HepG2 (cell line): ENCODE results near the gene CPEB4. TPM values are rescaled to one million over a fixed set of nuclear protein-coding genes. Genes with fewer than 3 reads are reported as not detected.

Experiments
- ATAC-seq: fragments of 200-7000 bp; cut with Tn5 transposase; 3 replicates; pipeline ENCODE4 v1.9.1; 2020; ENCODE audit warnings: mild to moderate bottlenecking, moderate library complexity
- BruUV-seq: library from RNA; stranded (reverse); fragments of 400-500 nt; replicated peaks from 2 replicates; lab custom pipeline; 2021; lab: Mats Ljungman, UMichigan
- CTCF ChIA-PET: fragments of 300-600 bp; formaldehyde crosslinking; extraction: SDS; loops from one replicate; lab custom pipeline; 2021; ENCODE audit warnings: low total read pairs, inconsistent platforms, low intra/inter-chr PET ratio; lab: Yijun Ruan, JAX
- POLR2A ChIA-PET: fragments of 350-600 bp; sonication (Branson Sonifier 250); formaldehyde crosslinking; loops from one replicate; lab custom pipeline; 2020; ENCODE audit warnings: antibody characterized with exemption, inconsistent platforms; lab: Yijun Ruan, JAX
- DNase-seq: peaks from one replicate; pipeline ENCODE4 v3.0.0-alpha.2; 2015; ENCODE audit warnings: low spot score
- FAIRE-seq: peaks from 3 replicates; lab custom pipeline; 2011; peaks lifted over from hg19 to GRCh38; lab: Jason Lieb, UNC
- H2AFZ ChIP-seq: one replicate; pipeline ENCODE4 v1.6.1; 2011; ENCODE audit warnings: low read length, inconsistent platforms
- H3K27ac ChIP-seq: fragments of 300-600 bp; 3 replicates; pipeline ENCODE4 v1.8.0; 2011; ENCODE audit warnings: mixed run types, mild to moderate bottlenecking, mixed read lengths, low read length, inconsistent platforms; ENCODE audit not compliant: insufficient read depth; ENCODE audit errors: extremely low read length
- H3K27me3 ChIP-seq, 2 experiments: fragments of 200-600 bp in 1 of 2; 2 replicates in 1 of 2; 3 replicates in 1 of 2; pipeline versions ENCODE4 v1.6.0 to v1.8.0; 2011; ENCODE audit warnings: low read length in 2 of 2, mild to moderate bottlenecking in 2 of 2, moderate library complexity in 2 of 2, inconsistent platforms in 1 of 2; ENCODE audit not compliant: insufficient read depth in 2 of 2, control insufficient read depth in 1 of 2
- H3K36me3 ChIP-seq, 2 experiments: fragments of 200-600 bp in 1 of 2; replicated peaks in 1 of 2; 2 replicates in 1 of 2; 3 replicates in 1 of 2; pipeline versions ENCODE4 v1.5.1 to v1.8.0; 2011; ENCODE audit warnings: low read length in 2 of 2, inconsistent platforms in 1 of 2; ENCODE audit not compliant: insufficient read depth in 2 of 2, control insufficient read depth in 1 of 2
- H3K4me1 ChIP-seq: 2 replicates; pipeline ENCODE4 v1.5.1; 2012; ENCODE audit warnings: low read length, inconsistent platforms; ENCODE audit not compliant: insufficient read depth
- H3K4me2 ChIP-seq: 2 replicates; pipeline ENCODE4 v1.6.0; 2011; ENCODE audit warnings: low read depth, low read length, inconsistent platforms
- H3K4me3 ChIP-seq, 3 experiments: fragments of 200-600 bp in 1 of 3; sonication (generic), shearing (Covaris generic) in 1 of 3; replicated peaks in 1 of 3; 2 replicates each; pipeline ENCODE4 v1.5.1; 2011 to 2016; ENCODE audit warnings: low read length in 3 of 3, inconsistent platforms in 2 of 3, low read depth in 2 of 3, mild to moderate bottlenecking in 2 of 3, control low read depth in 1 of 3, mixed read lengths in 1 of 3; ENCODE audit not compliant: insufficient read depth in 1 of 3
- H3K79me2 ChIP-seq: one replicate; pipeline ENCODE4 v1.6.1; 2011; ENCODE audit warnings: low read length, inconsistent platforms; ENCODE audit not compliant: insufficient read depth
- H3K9ac ChIP-seq: 2 replicates; pipeline ENCODE4 v1.6.0; 2011; ENCODE audit warnings: mild to moderate bottlenecking, low read depth, low read length, inconsistent platforms; ENCODE audit not compliant: insufficient read depth
- H3K9me3 ChIP-seq: 2 replicates; pipeline ENCODE4 v1.5.1; 2012; ENCODE audit warnings: mild to moderate bottlenecking, low read length
- H4K20me1 ChIP-seq: 2 replicates; pipeline ENCODE4 v1.6.0; 2011; ENCODE audit warnings: inconsistent platforms, mild to moderate bottlenecking, low read length, moderate library complexity; ENCODE audit not compliant: insufficient read depth
- DPF2 ChIP-seq: sonication (generic); formaldehyde crosslinking; IDR thresholded peaks from 2 replicates; pipeline ENCODE4 v1.4.0; 2020; ENCODE audit warnings: mild to moderate bottlenecking, low read depth, missing genetic modification reagents, borderline replicate concordance
- WGBS: methylation state at CpG from one replicate; pipeline ENCODE4 v1.1.6; 2017; ENCODE audit warnings: low lambda C conversion rate; 5-methylcytosine and 5-hydroxymethylcytosine counted together
- in situ Hi-C: cut with HindIII; loops from 2 replicates; pipeline ENCODE4 v1.10.0; 2017; ENCODE audit warnings: low pct_unique_long_range_greater_than_20kb; ENCODE audit not compliant: extremely low pct_ligation_motif_present
- intact Hi-C: fragments of 100-400 bp; cut with micrococcal nuclease; formaldehyde crosslinking; loops from one replicate; pipeline ENCODE4 v1.10.0; 2022; ENCODE audit not compliant: unreplicated experiment
- polyA plus RNA-seq, 8 experiments: library from polyadenylated mRNA; depleted of rRNA in 3 of 8; stranded (reverse) in 7 of 8; unstranded in 1 of 8; fragments of >200 nt; fragmentation: Illumina TruSeq in 4 of 8; extraction: Trizol in 4 of 8; gene quantifications; 2 replicates each; pipeline versions ENCODE4 v1.2.1 to v1.2.3, GENCODE V29; 2011 to 2016; ENCODE audit warnings: low read depth in 4 of 8, missing spikeins in 1 of 8, mixed read lengths in 1 of 8; ENCODE audit not compliant: insufficient read depth in 1 of 8
- total RNA-seq, 5 experiments: library from RNA; depleted of rRNA; stranded (reverse); fragments of >200 nt; fragmentation: Illumina TruSeq; extraction: Trizol; gene quantifications; 2 replicates each; pipeline ENCODE4 v1.2.3, GENCODE V29; 2016; ENCODE audit warnings: low read depth in 1 of 5
- TF ChIP-seq, protein P1 (sequence below): sonication (generic); formaldehyde crosslinking; IDR thresholded peaks from 2 replicates; pipeline ENCODE4 v1.5.1; 2020; ENCODE audit warnings: mild to moderate bottlenecking, missing genetic modification reagents, borderline replicate concordance

Gene CPEB4
- total and polyA plus RNA-seq, 2 of the 13 experiments (the other 11 are each of a cell fraction or from before 2014, with no cell fraction given): 7.7 to 26.7 TPM

DNA sequence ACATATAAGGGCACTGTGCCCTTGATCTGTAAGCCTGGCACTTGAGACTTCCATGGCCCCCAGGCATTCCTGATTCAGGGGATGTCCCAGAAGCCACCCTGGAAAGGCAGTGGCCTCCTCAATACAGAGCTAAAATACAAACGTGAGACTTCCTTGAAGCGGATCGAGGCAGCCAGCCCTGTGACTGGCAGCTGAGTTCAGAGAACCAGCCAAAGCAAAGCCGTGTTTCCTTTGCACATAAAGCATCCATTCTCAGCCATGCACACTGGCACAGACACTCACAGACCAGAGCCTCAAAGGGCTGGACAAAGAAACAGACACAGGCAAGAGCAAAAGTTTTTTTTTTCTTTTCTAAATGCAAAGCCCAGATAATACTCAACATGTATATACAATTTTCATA, 18.8 kb upstream of the CPEB4 start:
- Histone ChIP-seq H3K9ac (no peak overlapping the region), H3K27me3 (no peaks in the 10 kb centered on the region), H3K4me2 (no peak overlapping the region), H2AFZ (no peak overlapping the region), H3K36me3 (no peaks in the 10 kb centered on the region), H3K79me2 (no peaks in the 10 kb centered on the region), H3K27ac (no peak overlapping the region), H4K20me1 (no peaks in the 10 kb centered on the region), H3K9me3 (no peaks in the 10 kb centered on the region), H3K4me3 (no peak overlapping the region), H3K4me1 (peaks cover 63% of the 10 kb centered on the region)
- in situ Hi-C loops: no loop called here
- ATAC-seq: no peak
- no TSS peak for BruUV-seq
- TF ChIP-seq, protein P1, sequence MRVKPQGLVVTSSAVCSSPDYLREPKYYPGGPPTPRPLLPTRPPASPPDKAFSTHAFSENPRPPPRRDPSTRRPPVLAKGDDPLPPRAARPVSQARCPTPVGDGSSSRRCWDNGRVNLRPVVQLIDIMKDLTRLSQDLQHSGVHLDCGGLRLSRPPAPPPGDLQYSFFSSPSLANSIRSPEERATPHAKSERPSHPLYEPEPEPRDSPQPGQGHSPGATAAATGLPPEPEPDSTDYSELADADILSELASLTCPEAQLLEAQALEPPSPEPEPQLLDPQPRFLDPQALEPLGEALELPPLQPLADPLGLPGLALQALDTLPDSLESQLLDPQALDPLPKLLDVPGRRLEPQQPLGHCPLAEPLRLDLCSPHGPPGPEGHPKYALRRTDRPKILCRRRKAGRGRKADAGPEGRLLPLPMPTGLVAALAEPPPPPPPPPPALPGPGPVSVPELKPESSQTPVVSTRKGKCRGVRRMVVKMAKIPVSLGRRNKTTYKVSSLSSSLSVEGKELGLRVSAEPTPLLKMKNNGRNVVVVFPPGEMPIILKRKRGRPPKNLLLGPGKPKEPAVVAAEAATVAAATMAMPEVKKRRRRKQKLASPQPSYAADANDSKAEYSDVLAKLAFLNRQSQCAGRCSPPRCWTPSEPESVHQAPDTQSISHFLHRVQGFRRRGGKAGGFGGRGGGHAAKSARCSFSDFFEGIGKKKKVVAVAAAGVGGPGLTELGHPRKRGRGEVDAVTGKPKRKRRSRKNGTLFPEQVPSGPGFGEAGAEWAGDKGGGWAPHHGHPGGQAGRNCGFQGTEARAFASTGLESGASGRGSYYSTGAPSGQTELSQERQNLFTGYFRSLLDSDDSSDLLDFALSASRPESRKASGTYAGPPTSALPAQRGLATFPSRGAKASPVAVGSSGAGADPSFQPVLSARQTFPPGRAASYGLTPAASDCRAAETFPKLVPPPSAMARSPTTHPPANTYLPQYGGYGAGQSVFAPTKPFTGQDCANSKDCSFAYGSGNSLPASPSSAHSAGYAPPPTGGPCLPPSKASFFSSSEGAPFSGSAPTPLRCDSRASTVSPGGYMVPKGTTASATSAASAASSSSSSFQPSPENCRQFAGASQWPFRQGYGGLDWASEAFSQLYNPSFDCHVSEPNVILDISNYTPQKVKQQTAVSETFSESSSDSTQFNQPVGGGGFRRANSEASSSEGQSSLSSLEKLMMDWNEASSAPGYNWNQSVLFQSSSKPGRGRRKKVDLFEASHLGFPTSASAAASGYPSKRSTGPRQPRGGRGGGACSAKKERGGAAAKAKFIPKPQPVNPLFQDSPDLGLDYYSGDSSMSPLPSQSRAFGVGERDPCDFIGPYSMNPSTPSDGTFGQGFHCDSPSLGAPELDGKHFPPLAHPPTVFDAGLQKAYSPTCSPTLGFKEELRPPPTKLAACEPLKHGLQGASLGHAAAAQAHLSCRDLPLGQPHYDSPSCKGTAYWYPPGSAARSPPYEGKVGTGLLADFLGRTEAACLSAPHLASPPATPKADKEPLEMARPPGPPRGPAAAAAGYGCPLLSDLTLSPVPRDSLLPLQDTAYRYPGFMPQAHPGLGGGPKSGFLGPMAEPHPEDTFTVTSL (CRISPR knock-in tag): no peak
- TF ChIP-seq DPF2 (CRISPR knock-in tag): no peak
- CTCF ChIA-PET: no interaction called here
- DNase-seq: no peak
- POLR2A ChIA-PET: interaction anchor here (1.6 to 2.2 kb wide), 2 partner anchors 19 to 21 kb away, joined by 5 to 7 read pairs; partner anchors contain the start of gene CPEB4
- WGBS: 78% methylated on average over 4 of the region's 4 CpGs
- no peak for FAIRE-seq
- intact Hi-C loops: no loop called here
